ENCODE data around the gene DDX31. TPM values are rescaled to one million over a fixed set of nuclear protein-coding genes. Genes with fewer than 3 reads are reported as not detected.

The DDX31 gene
- total RNA-seq, 1 experiment from 2014 or later = 19.2 TPM

- intact Hi-C loops (cut with micrococcal nuclease; ENCODE audit: unreplicated experiment) = no loop called here
- POLR2A ChIA-PET (ENCODE audit: unreplicated experiment) = no interaction called here
- no peak overlapping the region for H2AFZ ChIP-seq
- BruUV-seq (replicated peaks) = no TSS peak
- no peak overlapping the region for H3K4me2 ChIP-seq
- no peaks in the 10 kb centered on the region for H3K27me3 ChIP-seq (ENCODE audit: insufficient read depth, low read depth)
- no peaks in the 10 kb centered on the region for H3K4me1 ChIP-seq (replicated peaks; ENCODE audit: insufficient read depth)
- no peak overlapping the region for H3K27ac ChIP-seq
- CTCF ChIA-PET = no interaction called here
- H3K4me3 ChIP-seq = no peak overlapping the region
- H3K79me2 ChIP-seq (ENCODE audit: low read depth) = no peaks in the 10 kb centered on the region
- H3K9me3 ChIP-seq (ENCODE audit: insufficient read depth, low read depth) = no peaks in the 10 kb centered on the region
- peaks cover 4% of the 10 kb centered on the region; the same call in 1 of the 2 replicates for H3K36me3 ChIP-seq (ENCODE audit: low read depth)
- no peaks in the 10 kb centered on the region for H3K9me2 ChIP-seq (ENCODE audit: insufficient read depth)
- DNase-seq = no peak
- no peaks in the 10 kb centered on the region for H3F3A ChIP-seq (ENCODE audit: insufficient read depth, low read depth)
- TF ChIP-seq, protein P1, sequence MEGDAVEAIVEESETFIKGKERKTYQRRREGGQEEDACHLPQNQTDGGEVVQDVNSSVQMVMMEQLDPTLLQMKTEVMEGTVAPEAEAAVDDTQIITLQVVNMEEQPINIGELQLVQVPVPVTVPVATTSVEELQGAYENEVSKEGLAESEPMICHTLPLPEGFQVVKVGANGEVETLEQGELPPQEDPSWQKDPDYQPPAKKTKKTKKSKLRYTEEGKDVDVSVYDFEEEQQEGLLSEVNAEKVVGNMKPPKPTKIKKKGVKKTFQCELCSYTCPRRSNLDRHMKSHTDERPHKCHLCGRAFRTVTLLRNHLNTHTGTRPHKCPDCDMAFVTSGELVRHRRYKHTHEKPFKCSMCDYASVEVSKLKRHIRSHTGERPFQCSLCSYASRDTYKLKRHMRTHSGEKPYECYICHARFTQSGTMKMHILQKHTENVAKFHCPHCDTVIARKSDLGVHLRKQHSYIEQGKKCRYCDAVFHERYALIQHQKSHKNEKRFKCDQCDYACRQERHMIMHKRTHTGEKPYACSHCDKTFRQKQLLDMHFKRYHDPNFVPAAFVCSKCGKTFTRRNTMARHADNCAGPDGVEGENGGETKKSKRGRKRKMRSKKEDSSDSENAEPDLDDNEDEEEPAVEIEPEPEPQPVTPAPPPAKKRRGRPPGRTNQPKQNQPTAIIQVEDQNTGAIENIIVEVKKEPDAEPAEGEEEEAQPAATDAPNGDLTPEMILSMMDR (conservative IDR thresholded peaks at IDR 0.05) = no peak
- TF ChIP-seq EZH2 (IDR thresholded peaks at IDR 0.05; ENCODE audit: low read depth) = no peak
- no peaks in the 10 kb centered on the region for H4K20me1 ChIP-seq (ENCODE audit: insufficient read depth)
Observed at GRCh38 chr9:132609184-132609583, 60.6 kb downstream of the DDX31 start.

GRCh38 chr9:132606066-132606465 lies 63.7 kb downstream of the DDX31 start:
- TF ChIP-seq, protein P1 (conservative IDR thresholded peaks at IDR 0.05) = no peak
- TF ChIP-seq EZH2 (IDR thresholded peaks at IDR 0.05; ENCODE audit: low read depth) = no peak
- H3K9me3 ChIP-seq (ENCODE audit: insufficient read depth, low read depth) = no peaks in the 10 kb centered on the region
- H2AFZ ChIP-seq = no peak overlapping the region
- intact Hi-C loops (cut with micrococcal nuclease; ENCODE audit: unreplicated experiment) = no loop called here
- H3K27me3 ChIP-seq (ENCODE audit: insufficient read depth, low read depth) = no peaks in the 10 kb centered on the region
- H3K36me3 ChIP-seq (ENCODE audit: low read depth) = peaks cover 6% of the 10 kb centered on the region; the same call in 1 of the 2 replicates
- ChIA-PET POLR2A (ENCODE audit: unreplicated experiment) (no interaction called here), CTCF (no interaction called here)
- H3K4me2 ChIP-seq = no peak overlapping the region
- no peaks in the 10 kb centered on the region for H3K9me2 ChIP-seq (ENCODE audit: insufficient read depth)
- H3K79me2 ChIP-seq (ENCODE audit: low read depth) = no peaks in the 10 kb centered on the region
- H3F3A ChIP-seq (ENCODE audit: insufficient read depth, low read depth) = no peaks in the 10 kb centered on the region
- H4K20me1 ChIP-seq (ENCODE audit: insufficient read depth) = no peaks in the 10 kb centered on the region
- H3K27ac ChIP-seq = no peak overlapping the region
- BruUV-seq (replicated peaks) = no TSS peak
- no peak for DNase-seq
- no peak overlapping the region for H3K4me3 ChIP-seq
- no peaks in the 10 kb centered on the region for H3K4me1 ChIP-seq (replicated peaks; ENCODE audit: insufficient read depth)

- TF ChIP-seq, protein P1 (conservative IDR thresholded peaks at IDR 0.05) = no peak
- TF ChIP-seq EZH2 (IDR thresholded peaks at IDR 0.05; ENCODE audit: low read depth) = no peak
- Histone ChIP-seq H3K79me2 (ENCODE audit: low read depth) (no peaks in the 10 kb centered on the region), H3K4me3 (no peak overlapping the region), H3K27me3 (ENCODE audit: insufficient read depth, low read depth) (no peaks in the 10 kb centered on the region), H3K27ac (no peak overlapping the region), H2AFZ (no peak overlapping the region), H3K4me1 (replicated peaks; ENCODE audit: insufficient read depth) (no peaks in the 10 kb centered on the region), H4K20me1 (ENCODE audit: insufficient read depth) (no peaks in the 10 kb centered on the region), H3K4me2 (no peak overlapping the region), H3F3A (ENCODE audit: insufficient read depth, low read depth) (no peaks in the 10 kb centered on the region), H3K9me2 (ENCODE audit: insufficient read depth) (no peaks in the 10 kb centered on the region), H3K9me3 (ENCODE audit: insufficient read depth, low read depth) (no peaks in the 10 kb centered on the region), H3K36me3 (ENCODE audit: low read depth) (peaks cover 10% of the 10 kb centered on the region; the same call in 1 of the 2 replicates)
- intact Hi-C loops (cut with micrococcal nuclease; ENCODE audit: unreplicated experiment) = no loop called here
- ChIA-PET POLR2A (ENCODE audit: unreplicated experiment) (no interaction called here), CTCF (no interaction called here)
- no TSS peak for BruUV-seq (replicated peaks)
- no peak for DNase-seq
Observed at GRCh38 chr9:132605387-132605786, 64.4 kb downstream of the DDX31 start.

Data from PC-9 (cell line).